OCI-LY7 (cell line): ENCODE results near the gene ERMP1. TPM values are rescaled to one million over a fixed set of nuclear protein-coding genes. Genes with fewer than 3 reads are reported as not detected.

Experiments used
- BruUV-seq: library from RNA; stranded (reverse); fragments of 400-500 nt; replicated peaks from 2 replicates; lab custom pipeline; 2021; lab: Mats Ljungman, UMichigan
- CTCF ChIA-PET: fragments of 300-600 bp; sonication (Branson Sonifier 250); formaldehyde crosslinking; loops from one replicate; lab custom pipeline; 2022; ENCODE audit warnings: antibody characterized with exemption; ENCODE audit not compliant: unreplicated experiment; lab: Charles Lee
- POLR2A ChIA-PET: fragments of 300-600 bp; sonication (Branson Sonifier 250); formaldehyde crosslinking; loops from one replicate; lab custom pipeline; 2022; ENCODE audit warnings: antibody characterized with exemption; lab: Charles Lee
- DNase-seq: peaks from one replicate; pipeline ENCODE4 v3.0.0-alpha.2; 2015; ENCODE audit warnings: low spot score
- H2AFZ ChIP-seq: fragments of 200-600 bp; sonication (generic), shearing (Covaris generic); 2 replicates; pipeline ENCODE4 v1.6.1; 2014; ENCODE audit warnings: mild to moderate bottlenecking, antibody characterized with exemption, low read length, moderate library complexity
- H3K27ac ChIP-seq: fragments of 200-600 bp; sonication (generic); 2 replicates; pipeline ENCODE4 v1.5.1; 2014; ENCODE audit warnings: mixed run types, low read depth, mild to moderate bottlenecking, moderate library complexity, low read length, inconsistent platforms; ENCODE audit not compliant: poor library complexity, severe bottlenecking
- H3K36me3 ChIP-seq: fragments of 200-600 bp; sonication (generic); 2 replicates; pipeline ENCODE4 v1.6.1; 2014; ENCODE audit warnings: mild to moderate bottlenecking, antibody characterized with exemption, low read length, moderate library complexity, mixed read lengths; ENCODE audit not compliant: insufficient read depth
- H3K4me1 ChIP-seq: fragments of 200-600 bp; sonication (generic); 2 replicates; pipeline ENCODE4 v1.5.1; 2014; ENCODE audit warnings: mild to moderate bottlenecking, low read length; ENCODE audit not compliant: insufficient read depth, poor library complexity, severe bottlenecking
- H3K4me2 ChIP-seq: fragments of 200-600 bp; sonication (generic); 2 replicates; pipeline ENCODE4 v1.6.1; 2014; ENCODE audit warnings: mild to moderate bottlenecking, low read length
- H3K4me3 ChIP-seq: fragments of 200-600 bp; sonication (generic); 2 replicates; pipeline ENCODE4 v1.5.1; 2014; ENCODE audit warnings: mild to moderate bottlenecking, low read depth, low read length; ENCODE audit not compliant: poor library complexity, severe bottlenecking
- H3K79me2 ChIP-seq: fragments of 200-600 bp; sonication (generic); 2 replicates; pipeline ENCODE4 v1.6.1; 2016; ENCODE audit warnings: low read depth, mild to moderate bottlenecking, low read length, moderate library complexity, mixed read lengths; ENCODE audit not compliant: insufficient read depth
- H3K9me2 ChIP-seq: fragments of 200-600 bp; sonication (generic); 2 replicates; pipeline ENCODE4 v1.6.1; 2016; ENCODE audit warnings: mild to moderate bottlenecking, low read length, mixed read lengths; ENCODE audit not compliant: insufficient read depth
- H3K9me3 ChIP-seq: fragments of 200-600 bp; sonication (generic); 2 replicates; pipeline ENCODE4 v1.6.1; 2014; ENCODE audit warnings: mild to moderate bottlenecking, mixed run types, low read length, mixed read lengths
- H4K20me1 ChIP-seq: fragments of 200-600 bp; sonication (generic); 2 replicates; pipeline ENCODE4 v1.6.1; 2014; ENCODE audit warnings: mild to moderate bottlenecking, antibody characterized with exemption, low read length, moderate library complexity, mixed read lengths; ENCODE audit not compliant: insufficient read depth
- EZH2phosphoT487 ChIP-seq: fragments of 200-600 bp; sonication (generic); IDR thresholded peaks from 2 replicates; pipeline ENCODE4 v1.6.1; 2018; ENCODE audit warnings: low read depth, borderline replicate concordance, mild to moderate bottlenecking, mixed run types, antibody characterized with exemption, low read length, moderate library complexity, mixed read lengths
- intact Hi-C: fragments of 100-400 bp; cut with micrococcal nuclease; formaldehyde crosslinking; loops from one replicate; pipeline ENCODE4 v1.10.0; 2022; ENCODE audit not compliant: unreplicated experiment
- total RNA-seq, 2 experiments: library from RNA; depleted of rRNA in 1 of 2; stranded (reverse); fragments of >200 nt in 1 of 2; shearing (Covaris generic) in 1 of 2; gene quantifications; 2 replicates each; pipeline ENCODE4 v1.2.3, GENCODE V29; 2014 to 2022
- TF ChIP-seq, protein P1 (sequence below): fragments of 200-600 bp; sonication (generic); conservative IDR thresholded peaks from 2 replicates; pipeline ENCODE4 v1.5.1; 2014; ENCODE audit warnings: mild to moderate bottlenecking, antibody characterized with exemption, low read length, moderate library complexity, mixed read lengths

The ERMP1 gene
- total RNA-seq, 2 experiments from 2014 or later = 7.9 to 14.6 TPM

DNA sequence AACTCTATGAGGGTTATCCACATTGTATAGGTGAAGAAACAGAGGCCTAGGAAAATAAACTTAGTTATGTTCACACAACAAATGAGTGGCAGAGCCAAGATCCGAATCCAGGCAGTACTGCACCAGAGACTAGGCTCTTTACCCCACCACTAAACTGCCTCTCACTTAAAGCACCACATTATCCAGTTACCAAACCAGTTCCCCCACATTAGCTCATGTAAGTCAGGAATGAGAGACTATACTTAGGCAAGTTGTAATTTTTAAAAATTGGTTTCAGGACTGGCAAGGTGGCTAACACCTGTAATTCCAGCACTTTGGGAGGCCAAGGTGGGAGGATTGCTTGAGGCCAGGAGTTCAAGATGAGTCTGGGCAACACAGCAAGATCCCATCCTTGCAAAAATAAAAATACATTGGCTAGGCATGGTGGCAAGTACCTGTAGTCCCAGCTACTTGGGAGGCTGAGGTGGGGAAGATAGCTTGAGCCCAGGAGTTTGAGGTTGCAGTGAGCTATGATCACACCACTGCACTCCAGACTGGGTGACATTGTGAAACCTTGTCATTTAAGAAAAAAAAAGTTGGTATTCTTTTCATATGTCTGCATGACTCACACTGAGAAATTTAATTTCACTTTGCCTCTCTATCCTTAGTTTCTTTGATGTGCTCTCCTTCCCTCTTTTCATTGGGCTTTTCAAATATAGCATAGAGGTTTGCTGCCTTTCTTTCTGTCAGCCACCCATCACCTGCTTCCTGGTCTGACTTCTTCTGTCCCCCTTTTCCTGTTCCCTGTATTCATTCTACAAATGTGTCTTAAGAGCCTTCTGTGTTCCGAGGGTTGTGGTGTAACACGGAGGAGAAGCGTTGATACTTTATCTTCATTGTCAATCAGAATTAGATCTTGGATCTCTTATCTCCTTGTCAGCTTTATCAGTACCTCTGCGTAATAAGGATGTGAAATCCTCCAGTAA lies 64.7 kb downstream of the ERMP1 start:
- POLR2A ChIA-PET = interaction anchor here (0.6 kb wide), 2 partner anchors 26 to 1011 kb away, joined by 3 to 4 read pairs; no protein-coding TSS in a partner anchor
- Histone ChIP-seq H3K27ac (no peak overlapping the region), H3K4me3 (no peak overlapping the region), H3K9me3 (no peaks in the 10 kb centered on the region), H3K9me2 (0 out of 2 replicates have a peak, but pooled peaks cover 3% of the 10 kb centered on the region), H3K36me3 (peaks cover 99% of the 10 kb centered on the region), H3K4me1 (peaks cover 20% of the 10 kb centered on the region), H2AFZ (no peak overlapping the region), H4K20me1 (no peaks in the 10 kb centered on the region), H3K4me2 (no peak overlapping the region), H3K79me2 (peaks cover 4% of the 10 kb centered on the region; the same call in 1 of the 2 replicates)
- CTCF ChIA-PET = no interaction called here
- BruUV-seq = no TSS peak
- TF ChIP-seq EZH2phosphoT487 = no peak
- TF ChIP-seq, protein P1, sequence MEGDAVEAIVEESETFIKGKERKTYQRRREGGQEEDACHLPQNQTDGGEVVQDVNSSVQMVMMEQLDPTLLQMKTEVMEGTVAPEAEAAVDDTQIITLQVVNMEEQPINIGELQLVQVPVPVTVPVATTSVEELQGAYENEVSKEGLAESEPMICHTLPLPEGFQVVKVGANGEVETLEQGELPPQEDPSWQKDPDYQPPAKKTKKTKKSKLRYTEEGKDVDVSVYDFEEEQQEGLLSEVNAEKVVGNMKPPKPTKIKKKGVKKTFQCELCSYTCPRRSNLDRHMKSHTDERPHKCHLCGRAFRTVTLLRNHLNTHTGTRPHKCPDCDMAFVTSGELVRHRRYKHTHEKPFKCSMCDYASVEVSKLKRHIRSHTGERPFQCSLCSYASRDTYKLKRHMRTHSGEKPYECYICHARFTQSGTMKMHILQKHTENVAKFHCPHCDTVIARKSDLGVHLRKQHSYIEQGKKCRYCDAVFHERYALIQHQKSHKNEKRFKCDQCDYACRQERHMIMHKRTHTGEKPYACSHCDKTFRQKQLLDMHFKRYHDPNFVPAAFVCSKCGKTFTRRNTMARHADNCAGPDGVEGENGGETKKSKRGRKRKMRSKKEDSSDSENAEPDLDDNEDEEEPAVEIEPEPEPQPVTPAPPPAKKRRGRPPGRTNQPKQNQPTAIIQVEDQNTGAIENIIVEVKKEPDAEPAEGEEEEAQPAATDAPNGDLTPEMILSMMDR = no peak
- intact Hi-C loops = no loop called here
- DNase-seq = no peak

DNA sequence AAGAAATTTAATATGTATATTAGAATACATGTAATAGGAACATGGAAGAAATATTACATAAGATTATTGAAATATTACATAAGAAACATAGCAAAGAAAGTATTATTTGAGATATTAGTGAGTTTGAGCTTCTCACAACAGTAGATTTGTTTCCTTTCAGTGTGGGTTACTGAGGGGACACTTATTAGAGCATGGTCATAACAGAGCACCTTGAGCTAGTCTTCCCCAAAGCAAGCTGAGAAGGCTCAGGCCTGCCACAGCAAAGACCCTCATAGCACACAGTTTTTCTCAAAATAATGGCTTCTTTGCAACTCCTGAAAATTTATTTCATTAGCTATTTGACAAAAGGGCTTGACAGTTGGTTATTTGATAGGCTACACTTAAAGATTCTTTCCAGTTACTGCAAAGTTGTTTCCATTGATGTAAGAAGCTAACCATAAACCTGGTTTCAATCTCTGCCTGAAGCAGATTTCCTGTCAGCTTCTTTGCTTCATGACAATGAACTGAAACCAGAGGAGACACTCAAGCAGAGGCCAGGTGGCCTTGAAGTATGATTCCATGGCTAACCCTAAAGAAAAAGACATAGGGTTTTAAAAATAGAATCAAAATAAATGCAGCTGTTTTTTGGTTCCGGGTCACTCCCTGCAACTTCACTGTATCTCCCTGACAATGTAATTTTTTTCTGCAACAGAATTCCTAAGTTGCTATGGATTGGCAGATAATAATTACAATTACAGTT lies 68.6 kb downstream of the ERMP1 start:
- no TSS peak for BruUV-seq
- peaks cover 98% of the 10 kb centered on the region for H3K36me3 ChIP-seq
- peak overlapping the region; percentile 86 for H3K27ac ChIP-seq
- H3K4me3 ChIP-seq = peak overlapping the region; percentile 5
- H3K9me3 ChIP-seq = no peaks in the 10 kb centered on the region
- intact Hi-C loops = loop anchor here (5.0 kb wide), 1 partner anchor 137 kb away; the partner anchor contains the start of gene RIC1
- ChIA-PET POLR2A (interaction anchor here (0.5 to 1.9 kb wide), 7 partner anchors 9 to 964 kb away, joined by 4 to 15 read pairs (median 5); no protein-coding TSS in a partner anchor), CTCF (no interaction called here)
- TF ChIP-seq, protein P1 = no peak
- TF ChIP-seq EZH2phosphoT487 = no peak
- H3K79me2 ChIP-seq = 0 out of 2 replicates have a peak, but pooled peaks cover 4% of the 10 kb centered on the region
- H3K4me2 ChIP-seq = peak overlapping the region; percentile 57
- H3K9me2 ChIP-seq = no peaks in the 10 kb centered on the region
- H2AFZ ChIP-seq = no peak overlapping the region
- peak; percentile 83 for DNase-seq
- peaks cover 24% of the 10 kb centered on the region for H3K4me1 ChIP-seq
- H4K20me1 ChIP-seq = no peaks in the 10 kb centered on the region
